GM19324 (cell line): Measurements from ENCODE around the gene ALDH1B1.
"Not testable (repeated sequence)": the region's sequence is repeated elsewhere in the genome, so short reads cannot be mapped to it uniquely, and the experiment has no call there.

Experiments
- ATAC-seq: cut with Tn5 transposase; IDR thresholded peaks from one replicate; pipeline ENCODE4 v1.9.1; 2021; ENCODE audit warnings: mild to moderate bottlenecking, moderate library complexity; ENCODE audit not compliant: unreplicated experiment, low FRiP score

Gene ALDH1B1

GRCh38 chr9:38385896-38386295, 6.6 kb upstream of the ALDH1B1 start:
- no peak for ATAC-seq

- no peak for ATAC-seq
Measured at GRCh38 chr9:38386319-38386895, 6.1 kb upstream of the ALDH1B1 start.

- ATAC-seq, result no peak
Measured at GRCh38 chr9:38387066-38387465, 5.4 kb upstream of the ALDH1B1 start.

- no peak for ATAC-seq
Measured at GRCh38 chr9:38387751-38388150, 4.8 kb upstream of the ALDH1B1 start.

GRCh38 chr9:38388283-38389223, 3.9 kb upstream of the ALDH1B1 start:
- no peak for ATAC-seq

GRCh38 chr9:38389313-38389712, 3.2 kb upstream of the ALDH1B1 start:
- ATAC-seq, result no peak

GRCh38 chr9:38390442-38390841, 2.1 kb upstream of the ALDH1B1 start:
- no peak for ATAC-seq

- ATAC-seq, result no peak
Measured at GRCh38 chr9:38390851-38391250, 1.7 kb upstream of the ALDH1B1 start.

- ATAC-seq, result no peak
Measured at GRCh38 chr9:38391278-38392118, 1.0 kb upstream of the ALDH1B1 start.

GRCh38 chr9:38393128-38393796, 760 bp downstream of the ALDH1B1 start:
- ATAC-seq, result no peak

- ATAC-seq, result no peak
Measured at GRCh38 chr9:38394416-38394815, 1.9 kb downstream of the ALDH1B1 start.

- ATAC-seq, result no peak
Measured at GRCh38 chr9:38395653-38396370, 3.3 kb downstream of the ALDH1B1 start.

GRCh38 chr9:38396371-38396671, 3.8 kb downstream of the ALDH1B1 start:
- no peak for ATAC-seq

GRCh38 chr9:38399191-38399590, 6.7 kb downstream of the ALDH1B1 start:
- ATAC-seq, result not testable (repeated sequence)

GRCh38 chr9:38401994-38402393, 9.5 kb downstream of the ALDH1B1 start:
- no peak for ATAC-seq

- no peak for ATAC-seq
Measured at GRCh38 chr9:38404314-38404713, 11.8 kb downstream of the ALDH1B1 start.

- ATAC-seq, result no peak
Measured at GRCh38 chr9:38405785-38406184, 13.3 kb downstream of the ALDH1B1 start.

GRCh38 chr9:38406476-38407186, 14.1 kb downstream of the ALDH1B1 start:
- no peak for ATAC-seq

- no peak for ATAC-seq
Measured at GRCh38 chr9:38408719-38409118, 16.2 kb downstream of the ALDH1B1 start.
